Measurements from ENCODE around the gene GJD3.

DNA sequence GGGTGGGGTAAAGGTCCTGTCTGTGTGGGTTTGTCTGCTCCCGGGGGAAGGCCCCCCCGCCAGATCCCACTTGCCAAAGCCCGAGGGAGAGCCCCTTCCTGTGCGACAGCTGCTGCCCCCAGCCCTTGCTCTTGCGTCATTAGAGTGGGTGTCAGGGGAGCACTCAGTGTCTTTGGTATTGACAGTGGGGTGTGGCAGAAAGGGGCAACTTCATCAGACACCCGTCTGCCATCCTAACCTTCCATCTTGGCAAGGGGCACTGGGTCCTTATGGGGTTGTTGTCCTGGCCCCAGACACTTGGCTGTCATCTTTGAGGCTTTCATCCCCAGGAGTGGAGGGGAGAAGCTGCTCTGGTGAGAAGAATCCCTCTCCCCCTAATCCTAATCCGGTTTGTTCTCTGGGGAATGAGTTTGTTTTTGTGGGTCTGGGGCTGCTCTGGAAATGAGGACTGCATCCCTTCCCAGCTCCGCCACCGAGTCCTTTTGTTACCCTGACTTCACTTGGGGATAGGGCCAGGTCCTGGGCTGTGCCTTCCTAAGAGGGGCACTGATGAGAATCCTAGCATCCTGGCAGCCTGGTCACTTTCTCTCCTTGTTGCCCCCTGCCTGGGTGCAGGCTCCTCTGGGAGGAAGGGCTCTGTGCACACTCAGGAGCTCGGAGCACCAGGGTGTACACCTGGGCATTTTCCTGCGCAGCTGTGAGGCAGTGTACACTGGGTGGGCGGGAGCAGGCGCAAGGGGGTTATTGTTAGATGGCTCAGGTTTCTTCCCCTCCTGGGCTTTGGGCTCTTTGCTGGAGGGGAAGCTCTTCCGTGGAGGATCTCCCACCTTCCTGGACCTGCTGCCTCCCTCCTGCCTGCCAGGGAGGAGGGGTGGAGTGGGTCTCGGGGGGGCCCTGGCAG is 21.1 kb downstream of the GJD3 start:
- TF ChIP-seq EZH2phosphoT487 (IDR thresholded peaks at IDR 0.05; ENCODE audit: unreplicated experiment) (no peak), POLR2AphosphoS5 (IDR thresholded peaks at IDR 0.05; ENCODE audit: low read depth) (no peak)
- TF ChIP-seq, protein P1, sequence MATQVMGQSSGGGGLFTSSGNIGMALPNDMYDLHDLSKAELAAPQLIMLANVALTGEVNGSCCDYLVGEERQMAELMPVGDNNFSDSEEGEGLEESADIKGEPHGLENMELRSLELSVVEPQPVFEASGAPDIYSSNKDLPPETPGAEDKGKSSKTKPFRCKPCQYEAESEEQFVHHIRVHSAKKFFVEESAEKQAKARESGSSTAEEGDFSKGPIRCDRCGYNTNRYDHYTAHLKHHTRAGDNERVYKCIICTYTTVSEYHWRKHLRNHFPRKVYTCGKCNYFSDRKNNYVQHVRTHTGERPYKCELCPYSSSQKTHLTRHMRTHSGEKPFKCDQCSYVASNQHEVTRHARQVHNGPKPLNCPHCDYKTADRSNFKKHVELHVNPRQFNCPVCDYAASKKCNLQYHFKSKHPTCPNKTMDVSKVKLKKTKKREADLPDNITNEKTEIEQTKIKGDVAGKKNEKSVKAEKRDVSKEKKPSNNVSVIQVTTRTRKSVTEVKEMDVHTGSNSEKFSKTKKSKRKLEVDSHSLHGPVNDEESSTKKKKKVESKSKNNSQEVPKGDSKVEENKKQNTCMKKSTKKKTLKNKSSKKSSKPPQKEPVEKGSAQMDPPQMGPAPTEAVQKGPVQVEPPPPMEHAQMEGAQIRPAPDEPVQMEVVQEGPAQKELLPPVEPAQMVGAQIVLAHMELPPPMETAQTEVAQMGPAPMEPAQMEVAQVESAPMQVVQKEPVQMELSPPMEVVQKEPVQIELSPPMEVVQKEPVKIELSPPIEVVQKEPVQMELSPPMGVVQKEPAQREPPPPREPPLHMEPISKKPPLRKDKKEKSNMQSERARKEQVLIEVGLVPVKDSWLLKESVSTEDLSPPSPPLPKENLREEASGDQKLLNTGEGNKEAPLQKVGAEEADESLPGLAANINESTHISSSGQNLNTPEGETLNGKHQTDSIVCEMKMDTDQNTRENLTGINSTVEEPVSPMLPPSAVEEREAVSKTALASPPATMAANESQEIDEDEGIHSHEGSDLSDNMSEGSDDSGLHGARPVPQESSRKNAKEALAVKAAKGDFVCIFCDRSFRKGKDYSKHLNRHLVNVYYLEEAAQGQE (IDR thresholded peaks at IDR 0.05; ENCODE audit: unreplicated experiment) = no peak
- TF ChIP-seq, protein P2, sequence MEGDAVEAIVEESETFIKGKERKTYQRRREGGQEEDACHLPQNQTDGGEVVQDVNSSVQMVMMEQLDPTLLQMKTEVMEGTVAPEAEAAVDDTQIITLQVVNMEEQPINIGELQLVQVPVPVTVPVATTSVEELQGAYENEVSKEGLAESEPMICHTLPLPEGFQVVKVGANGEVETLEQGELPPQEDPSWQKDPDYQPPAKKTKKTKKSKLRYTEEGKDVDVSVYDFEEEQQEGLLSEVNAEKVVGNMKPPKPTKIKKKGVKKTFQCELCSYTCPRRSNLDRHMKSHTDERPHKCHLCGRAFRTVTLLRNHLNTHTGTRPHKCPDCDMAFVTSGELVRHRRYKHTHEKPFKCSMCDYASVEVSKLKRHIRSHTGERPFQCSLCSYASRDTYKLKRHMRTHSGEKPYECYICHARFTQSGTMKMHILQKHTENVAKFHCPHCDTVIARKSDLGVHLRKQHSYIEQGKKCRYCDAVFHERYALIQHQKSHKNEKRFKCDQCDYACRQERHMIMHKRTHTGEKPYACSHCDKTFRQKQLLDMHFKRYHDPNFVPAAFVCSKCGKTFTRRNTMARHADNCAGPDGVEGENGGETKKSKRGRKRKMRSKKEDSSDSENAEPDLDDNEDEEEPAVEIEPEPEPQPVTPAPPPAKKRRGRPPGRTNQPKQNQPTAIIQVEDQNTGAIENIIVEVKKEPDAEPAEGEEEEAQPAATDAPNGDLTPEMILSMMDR (conservative IDR thresholded peaks at IDR 0.05; ENCODE audit: low read depth in 2 of 2) = no peak
- TF ChIP-seq, protein P3, sequence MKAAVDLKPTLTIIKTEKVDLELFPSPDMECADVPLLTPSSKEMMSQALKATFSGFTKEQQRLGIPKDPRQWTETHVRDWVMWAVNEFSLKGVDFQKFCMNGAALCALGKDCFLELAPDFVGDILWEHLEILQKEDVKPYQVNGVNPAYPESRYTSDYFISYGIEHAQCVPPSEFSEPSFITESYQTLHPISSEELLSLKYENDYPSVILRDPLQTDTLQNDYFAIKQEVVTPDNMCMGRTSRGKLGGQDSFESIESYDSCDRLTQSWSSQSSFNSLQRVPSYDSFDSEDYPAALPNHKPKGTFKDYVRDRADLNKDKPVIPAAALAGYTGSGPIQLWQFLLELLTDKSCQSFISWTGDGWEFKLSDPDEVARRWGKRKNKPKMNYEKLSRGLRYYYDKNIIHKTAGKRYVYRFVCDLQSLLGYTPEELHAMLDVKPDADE (IDR thresholded peaks at IDR 0.05) = no peak

All from GM23338 (cell line).